ENCODE measurements around the gene SORCS2. TPM values are rescaled to one million over a fixed set of nuclear protein-coding genes. Genes with fewer than 3 reads are reported as not detected.

Gene SORCS2
- total RNA-seq, 5 donors from 2014 or later (not counting 1 experiment from before 2014, with no cell fraction given) = 0.22 TPM; not detected in 4

- no peaks in the 10 kb centered on the region for H3K36me3 ChIP-seq (ENCODE audit: control insufficient read depth in 2 of 2, extremely low read depth in 1 of 2, insufficient read depth in 1 of 2, low read length in 1 of 2)
- peaks cover 0 to 20% of the 10 kb centered on the region in 2 donors for H3K27me3 Mint-ChIP-seq
- ChIA-PET CTCF (no interaction called here), POLR2A (no interaction called here)
- no peak overlapping the region for H3K4me3 Mint-ChIP-seq
- no peaks in the 10 kb centered on the region for H3K36me3 Mint-ChIP-seq
- no peak overlapping the region for H3K27ac Mint-ChIP-seq
- H3K27me3 ChIP-seq (replicated peaks in 1 of 2; ENCODE audit: control insufficient read depth in 2 of 2, extremely low read depth in 1 of 2, insufficient read depth in 2 of 2, low read length in 1 of 2) = peaks cover 0 to 29% of the 10 kb centered on the region in 2 experiments
- DNase-seq (no peak), ATAC-seq (replicated peaks in 1 of 4) (no peak)
- H3K9me3 ChIP-seq = no peaks in the 10 kb centered on the region
- no peak overlapping the region for H3K4me3 ChIP-seq (ENCODE audit: control insufficient read depth in 1 of 2, extremely low read depth in 1 of 2, low read length in 1 of 2)
- no peak overlapping the region for H3K27ac ChIP-seq (ENCODE audit: low read length)
- H3K4me1 ChIP-seq (ENCODE audit: control insufficient read depth in 1 of 2, extremely low read depth in 1 of 2, insufficient read depth in 2 of 2, low read length in 2 of 2) = no peaks in the 10 kb centered on the region
- no peaks in the 10 kb centered on the region for H3K9me3 Mint-ChIP-seq
- WGBS (ENCODE audit: insufficient coverage) = 75% methylated on average over 10 of the region's 16 CpGs
- H3K4me1 Mint-ChIP-seq = no peaks in the 10 kb centered on the region
Measured at GRCh38 chr4:7457201-7458065, 265.1 kb downstream of the SORCS2 start.

GRCh38 chr4:7458066-7458425 lies 265.7 kb downstream of the SORCS2 start:
- 91% methylated on average over 6 of the region's 9 CpGs for WGBS (ENCODE audit: insufficient coverage)
- Mint-ChIP-seq H3K9me3 (no peaks in the 10 kb centered on the region), H3K36me3 (no peaks in the 10 kb centered on the region), H3K27me3 (peaks cover 0 to 20% of the 10 kb centered on the region in 2 donors), H3K27ac (no peak overlapping the region), H3K4me3 (no peak overlapping the region), H3K4me1 (no peaks in the 10 kb centered on the region)
- DNase-seq (no peak), ATAC-seq (replicated peaks in 1 of 4) (no peak)
- Histone ChIP-seq H3K9me3 (no peaks in the 10 kb centered on the region), H3K36me3 (ENCODE audit: control insufficient read depth in 2 of 2, extremely low read depth in 1 of 2, insufficient read depth in 1 of 2, low read length in 1 of 2) (no peaks in the 10 kb centered on the region), H3K4me3 (ENCODE audit: control insufficient read depth in 1 of 2, extremely low read depth in 1 of 2, low read length in 1 of 2) (no peak overlapping the region), H3K4me1 (ENCODE audit: control insufficient read depth in 1 of 2, extremely low read depth in 1 of 2, insufficient read depth in 2 of 2, low read length in 2 of 2) (no peaks in the 10 kb centered on the region), H3K27ac (ENCODE audit: low read length) (no peak overlapping the region), H3K27me3 (replicated peaks in 1 of 2; ENCODE audit: control insufficient read depth in 2 of 2, extremely low read depth in 1 of 2, insufficient read depth in 2 of 2, low read length in 1 of 2) (peaks cover 0 to 32% of the 10 kb centered on the region in 2 experiments)
- POLR2A ChIA-PET = no interaction called here
- CTCF ChIA-PET = no interaction called here

GRCh38 chr4:7458477-7458876 lies 266.1 kb downstream of the SORCS2 start:
- H3K27ac ChIP-seq (ENCODE audit: low read length) = no peak overlapping the region
- no peaks in the 10 kb centered on the region for H3K9me3 ChIP-seq
- POLR2A ChIA-PET = no interaction called here
- no peak for ATAC-seq (replicated peaks in 1 of 4)
- H3K4me3 Mint-ChIP-seq = no peak overlapping the region
- H3K27me3 Mint-ChIP-seq = peaks cover 0 to 20% of the 10 kb centered on the region in 2 donors
- peaks cover 0 to 32% of the 10 kb centered on the region in 2 experiments for H3K27me3 ChIP-seq (replicated peaks in 1 of 2; ENCODE audit: control insufficient read depth in 2 of 2, extremely low read depth in 1 of 2, insufficient read depth in 2 of 2, low read length in 1 of 2)
- no peak overlapping the region for H3K4me3 ChIP-seq (ENCODE audit: control insufficient read depth in 1 of 2, extremely low read depth in 1 of 2, low read length in 1 of 2)
- CTCF ChIA-PET = no interaction called here
- H3K4me1 ChIP-seq (ENCODE audit: control insufficient read depth in 1 of 2, extremely low read depth in 1 of 2, insufficient read depth in 2 of 2, low read length in 2 of 2) = no peaks in the 10 kb centered on the region
- DNase-seq = no peak
- no peak overlapping the region for H3K27ac Mint-ChIP-seq
- no peaks in the 10 kb centered on the region for H3K9me3 Mint-ChIP-seq
- no peaks in the 10 kb centered on the region for H3K4me1 Mint-ChIP-seq
- WGBS (ENCODE audit: insufficient coverage) = 81% methylated on average over 4 of the region's 4 CpGs
- no peaks in the 10 kb centered on the region for H3K36me3 Mint-ChIP-seq
- H3K36me3 ChIP-seq (ENCODE audit: control insufficient read depth in 2 of 2, extremely low read depth in 1 of 2, insufficient read depth in 1 of 2, low read length in 1 of 2) = no peaks in the 10 kb centered on the region

GRCh38 chr4:7459471-7459870 lies 267.1 kb downstream of the SORCS2 start:
- 74% methylated on average over 8 of the region's 8 CpGs for WGBS (ENCODE audit: insufficient coverage)
- ChIA-PET CTCF (no interaction called here), POLR2A (no interaction called here)
- Histone ChIP-seq H3K4me1 (ENCODE audit: control insufficient read depth in 1 of 2, extremely low read depth in 1 of 2, insufficient read depth in 2 of 2, low read length in 2 of 2) (no peaks in the 10 kb centered on the region), H3K27me3 (replicated peaks in 1 of 2; ENCODE audit: control insufficient read depth in 2 of 2, extremely low read depth in 1 of 2, insufficient read depth in 2 of 2, low read length in 1 of 2) (peaks cover 0 to 32% of the 10 kb centered on the region in 2 experiments), H3K9me3 (no peaks in the 10 kb centered on the region), H3K4me3 (ENCODE audit: control insufficient read depth in 1 of 2, extremely low read depth in 1 of 2, low read length in 1 of 2) (no peak overlapping the region), H3K36me3 (ENCODE audit: control insufficient read depth in 2 of 2, extremely low read depth in 1 of 2, insufficient read depth in 1 of 2, low read length in 1 of 2) (no peaks in the 10 kb centered on the region), H3K27ac (ENCODE audit: low read length) (no peak overlapping the region)
- DNase-seq (no peak), ATAC-seq (replicated peaks in 1 of 4) (no peak)
- no peaks in the 10 kb centered on the region for H3K4me1 Mint-ChIP-seq
- H3K4me3 Mint-ChIP-seq = no peak overlapping the region
- H3K36me3 Mint-ChIP-seq = no peaks in the 10 kb centered on the region
- no peak overlapping the region for H3K27ac Mint-ChIP-seq
- H3K9me3 Mint-ChIP-seq = no peaks in the 10 kb centered on the region
- peaks cover 0 to 20% of the 10 kb centered on the region in 2 donors for H3K27me3 Mint-ChIP-seq

GRCh38 chr4:7460566-7460965 lies 268.2 kb downstream of the SORCS2 start:
- Mint-ChIP-seq H3K27ac (no peak overlapping the region), H3K4me3 (no peak overlapping the region), H3K9me3 (peaks cover 0 to 2% (median 0%) of the 10 kb centered on the region in 3 donors), H3K36me3 (no peaks in the 10 kb centered on the region), H3K4me1 (no peaks in the 10 kb centered on the region), H3K27me3 (peaks cover 0 to 20% of the 10 kb centered on the region in 2 donors)
- Histone ChIP-seq H3K36me3 (ENCODE audit: control insufficient read depth in 2 of 2, extremely low read depth in 1 of 2, insufficient read depth in 1 of 2, low read length in 1 of 2) (no peaks in the 10 kb centered on the region), H3K9me3 (no peaks in the 10 kb centered on the region), H3K4me3 (ENCODE audit: control insufficient read depth in 1 of 2, extremely low read depth in 1 of 2, low read length in 1 of 2) (no peak overlapping the region), H3K27me3 (replicated peaks in 1 of 2; ENCODE audit: control insufficient read depth in 2 of 2, extremely low read depth in 1 of 2, insufficient read depth in 2 of 2, low read length in 1 of 2) (peaks cover 0 to 32% of the 10 kb centered on the region in 2 experiments), H3K4me1 (ENCODE audit: control insufficient read depth in 1 of 2, extremely low read depth in 1 of 2, insufficient read depth in 2 of 2, low read length in 2 of 2) (no peaks in the 10 kb centered on the region), H3K27ac (ENCODE audit: low read length) (no peak overlapping the region)
- WGBS (ENCODE audit: insufficient coverage) = 73% methylated on average over 13 of the region's 17 CpGs
- POLR2A ChIA-PET = no interaction called here
- ATAC-seq (replicated peaks in 1 of 4) = no peak
- no peak for DNase-seq
- CTCF ChIA-PET = no interaction called here

- DNase-seq (no peak), ATAC-seq (replicated peaks in 1 of 4) (no peak)
- no peaks in the 10 kb centered on the region for H3K4me1 Mint-ChIP-seq
- peaks cover 0 to 6% (median 0%) of the 10 kb centered on the region in 3 donors for H3K9me3 Mint-ChIP-seq
- Histone ChIP-seq H3K9me3 (no peaks in the 10 kb centered on the region), H3K4me3 (ENCODE audit: control insufficient read depth in 1 of 2, extremely low read depth in 1 of 2, low read length in 1 of 2) (no peak overlapping the region), H3K4me1 (ENCODE audit: control insufficient read depth in 1 of 2, extremely low read depth in 1 of 2, insufficient read depth in 2 of 2, low read length in 2 of 2) (no peaks in the 10 kb centered on the region), H3K27me3 (replicated peaks in 1 of 2; ENCODE audit: control insufficient read depth in 2 of 2, extremely low read depth in 1 of 2, insufficient read depth in 2 of 2, low read length in 1 of 2) (peaks cover 0 to 32% of the 10 kb centered on the region in 2 experiments), H3K27ac (ENCODE audit: low read length) (no peak overlapping the region), H3K36me3 (ENCODE audit: control insufficient read depth in 2 of 2, extremely low read depth in 1 of 2, insufficient read depth in 1 of 2, low read length in 1 of 2) (no peaks in the 10 kb centered on the region)
- no peaks in the 10 kb centered on the region for H3K36me3 Mint-ChIP-seq
- H3K27ac Mint-ChIP-seq = no peak overlapping the region
- ChIA-PET POLR2A (no interaction called here), CTCF (no interaction called here)
- 46% methylated on average over 8 of the region's 17 CpGs for whole genome bisulfite sequencing (ENCODE audit: insufficient coverage)
- no peak overlapping the region for H3K4me3 Mint-ChIP-seq
- peaks cover 0 to 20% of the 10 kb centered on the region in 2 donors for H3K27me3 Mint-ChIP-seq
Measured at GRCh38 chr4:7461230-7461629, 268.9 kb downstream of the SORCS2 start.
